SK-N-SH treated with all-trans-retinoic acid at 6 μM for 48 hours (cell line): Measurements from ENCODE around the gene KLHL15.
A peak's percentile ranks its signal among the peaks of the same experiment; 100 is the strongest.

Experiments used
- ATAC-seq: fragments of 200-7000 bp; cut with Tn5 transposase; 3 replicates; pipeline ENCODE4 v1.9.1; 2020; ENCODE audit warnings: mild to moderate bottlenecking, moderate library complexity
- ARNTL ChIP-seq: fragments of 450-650 bp; formaldehyde crosslinking; IDR thresholded peaks from 2 replicates; pipeline ENCODE4 v1.5.0; 2020; ENCODE audit warnings: low read depth, mild to moderate bottlenecking, moderate library complexity, borderline replicate concordance
- BACH2 ChIP-seq: fragments of 250-450 bp; sonication (Bioruptor Pico); IDR thresholded peaks from 2 replicates; pipeline ENCODE4 v1.9.0; 2021; ENCODE audit warnings: mild to moderate bottlenecking, borderline replicate concordance
- CREB5 ChIP-seq: fragments of 250-450 bp; sonication (Bioruptor Pico); IDR thresholded peaks from 2 replicates; pipeline ENCODE4 v1.5.1; 2020; ENCODE audit warnings: low read depth, mild to moderate bottlenecking, moderate library complexity
- CSDC2 ChIP-seq: fragments of 250-450 bp; sonication (Bioruptor Pico); IDR thresholded peaks from 2 replicates; pipeline ENCODE4 v1.5.0; 2020; ENCODE audit warnings: mild to moderate bottlenecking, moderate library complexity
- ESRRG ChIP-seq: fragments of 250-450 bp; sonication (Bioruptor Pico); IDR thresholded peaks from 2 replicates; pipeline ENCODE4 v1.6.1; 2021; ENCODE audit warnings: mild to moderate bottlenecking
- GLIS3 ChIP-seq: fragments of 250-450 bp; sonication (Bioruptor Pico); IDR thresholded peaks from 2 replicates; pipeline ENCODE4 v1.5.0; 2020; ENCODE audit warnings: mild to moderate bottlenecking, moderate library complexity
- ISL1 ChIP-seq: fragments of 250-450 bp; sonication (Bioruptor Pico); IDR thresholded peaks from 2 replicates; pipeline ENCODE4 v2.1.2; 2022; ENCODE audit warnings: mild to moderate bottlenecking, moderate library complexity
- OSR1 ChIP-seq: fragments of 250-450 bp; sonication (Bioruptor Pico); IDR thresholded peaks from 2 replicates; pipeline ENCODE4 v1.8.0; 2022; ENCODE audit warnings: moderate library complexity, mild to moderate bottlenecking, inconsistent platforms
- PATZ1 ChIP-seq: fragments of 250-450 bp; sonication (Bioruptor Pico); IDR thresholded peaks from 2 replicates; pipeline ENCODE4 v1.8.0; 2020; ENCODE audit warnings: mild to moderate bottlenecking, moderate library complexity, borderline replicate concordance
- POU6F1 ChIP-seq: fragments of 250-450 bp; sonication (Bioruptor Pico); IDR thresholded peaks from 2 replicates; pipeline ENCODE4 v1.8.0; 2021; ENCODE audit warnings: low read depth, mild to moderate bottlenecking, moderate library complexity, borderline replicate concordance
- PPARA ChIP-seq: fragments of 250-450 bp; sonication (Bioruptor Pico); IDR thresholded peaks from 2 replicates; pipeline ENCODE4 v1.5.0; 2020; ENCODE audit warnings: mild to moderate bottlenecking, borderline replicate concordance
- RARB ChIP-seq: fragments of 250-450 bp; sonication (Bioruptor Pico); IDR thresholded peaks from 2 replicates; pipeline ENCODE4 v1.8.0; 2021; ENCODE audit warnings: mild to moderate bottlenecking, moderate library complexity
- TCF4 ChIP-seq: fragments of 250-450 bp; sonication (Bioruptor Pico); IDR thresholded peaks from 2 replicates; pipeline ENCODE4 v1.8.0; 2021; ENCODE audit warnings: mild to moderate bottlenecking, moderate library complexity, borderline replicate concordance
- ZC3H10 ChIP-seq: fragments of 250-450 bp; sonication (Bioruptor Pico); IDR thresholded peaks from 2 replicates; pipeline ENCODE4 v1.5.1; 2021; ENCODE audit warnings: mild to moderate bottlenecking, moderate library complexity
- ZFP3 ChIP-seq: fragments of 250-450 bp; sonication (Bioruptor Pico); IDR thresholded peaks from 2 replicates; pipeline ENCODE4 v1.5.0; 2020; ENCODE audit warnings: mild to moderate bottlenecking, moderate library complexity
- ZFP30 ChIP-seq: fragments of 450-650 bp; formaldehyde crosslinking; IDR thresholded peaks from 2 replicates; pipeline ENCODE4 v1.5.0; 2022; ENCODE audit warnings: mild to moderate bottlenecking, moderate library complexity
- ZNF565 ChIP-seq: fragments of 450-650 bp; formaldehyde crosslinking; conservative IDR thresholded peaks from 2 replicates; pipeline ENCODE4 v1.5.0; 2020; ENCODE audit warnings: low read depth, mild to moderate bottlenecking, moderate library complexity
- ZNF70 ChIP-seq: fragments of 450-650 bp; formaldehyde crosslinking; IDR thresholded peaks from 2 replicates; pipeline ENCODE4 v1.5.0; 2020; ENCODE audit warnings: mild to moderate bottlenecking, moderate library complexity
- ZNF8 ChIP-seq: fragments of 450-650 bp; formaldehyde crosslinking; IDR thresholded peaks from 2 replicates; pipeline ENCODE4 v1.5.0; 2020; ENCODE audit warnings: mild to moderate bottlenecking, moderate library complexity
- TF ChIP-seq, protein P1 (sequence below): fragments of 250-450 bp; sonication (Bioruptor Pico); IDR thresholded peaks from 2 replicates; pipeline ENCODE4 v1.5.0; 2020; ENCODE audit warnings: mild to moderate bottlenecking, moderate library complexity
- TF ChIP-seq, protein P2 (sequence below): fragments of 250-450 bp; sonication (Bioruptor Pico); IDR thresholded peaks from 2 replicates; pipeline ENCODE4 v1.5.1; 2021; ENCODE audit warnings: mild to moderate bottlenecking, moderate library complexity

Gene KLHL15

GRCh38 chrX:24017674-24018073 is 9.3 kb downstream of the KLHL15 start:
- no peak for ATAC-seq
- TF ChIP-seq ZNF565: no peak
- no peak for TF ChIP-seq TCF4 (CRISPR knock-in tag)
- TF ChIP-seq OSR1 (CRISPR knock-in tag): no peak
- TF ChIP-seq ZFP30 (CRISPR knock-in tag): no peak
- TF ChIP-seq POU6F1 (CRISPR knock-in tag): no peak
- TF ChIP-seq ZNF8 (CRISPR knock-in tag): no peak
- TF ChIP-seq PATZ1 (CRISPR knock-in tag): no peak

DNA sequence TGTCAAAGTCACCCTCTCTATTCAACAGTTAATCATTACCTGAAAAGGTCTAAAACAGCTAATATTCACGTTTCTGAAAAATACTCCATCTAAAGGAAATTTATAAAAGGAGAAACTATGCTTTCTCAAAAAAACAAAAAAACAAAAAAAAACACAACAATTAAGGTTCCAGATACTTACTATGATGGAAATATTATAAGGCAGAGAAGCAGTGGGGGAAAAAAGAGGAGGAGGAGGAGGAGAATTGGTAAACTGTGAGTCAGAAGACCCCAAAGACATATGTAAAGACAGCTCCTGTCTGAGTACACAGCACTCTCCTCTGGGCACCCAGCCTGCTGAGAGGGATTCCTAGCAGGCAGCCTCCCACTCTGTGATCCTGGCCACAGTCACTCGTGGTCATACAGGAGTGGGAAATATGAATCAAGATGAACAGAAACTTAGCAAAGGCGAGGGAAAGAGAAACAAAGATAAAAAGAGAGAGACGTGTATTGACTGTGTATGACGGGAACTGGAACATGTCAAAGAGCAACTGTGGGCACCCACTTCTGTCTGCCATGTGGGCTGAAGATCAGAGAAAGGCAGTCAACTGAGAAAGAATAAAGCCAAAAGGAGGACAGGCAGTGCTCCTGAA is 12.5 kb downstream of the KLHL15 start:
- peak; percentile 31; the same call in 2 of the 3 replicates for ATAC-seq
- TF ChIP-seq ZNF70 (CRISPR knock-in tag) (no peak), CREB5 (CRISPR knock-in tag) (no peak), ZC3H10 (CRISPR knock-in tag) (no peak), ESRRG (no peak), ZNF565 (no peak), OSR1 (CRISPR knock-in tag) (no peak), GLIS3 (CRISPR knock-in tag) (no peak), ARNTL (CRISPR knock-in tag) (no peak), RARB (no peak), ZFP30 (CRISPR knock-in tag) (no peak), ISL1 (CRISPR knock-in tag) (no peak), ZNF8 (CRISPR knock-in tag) (no peak)
- TF ChIP-seq, protein P1, sequence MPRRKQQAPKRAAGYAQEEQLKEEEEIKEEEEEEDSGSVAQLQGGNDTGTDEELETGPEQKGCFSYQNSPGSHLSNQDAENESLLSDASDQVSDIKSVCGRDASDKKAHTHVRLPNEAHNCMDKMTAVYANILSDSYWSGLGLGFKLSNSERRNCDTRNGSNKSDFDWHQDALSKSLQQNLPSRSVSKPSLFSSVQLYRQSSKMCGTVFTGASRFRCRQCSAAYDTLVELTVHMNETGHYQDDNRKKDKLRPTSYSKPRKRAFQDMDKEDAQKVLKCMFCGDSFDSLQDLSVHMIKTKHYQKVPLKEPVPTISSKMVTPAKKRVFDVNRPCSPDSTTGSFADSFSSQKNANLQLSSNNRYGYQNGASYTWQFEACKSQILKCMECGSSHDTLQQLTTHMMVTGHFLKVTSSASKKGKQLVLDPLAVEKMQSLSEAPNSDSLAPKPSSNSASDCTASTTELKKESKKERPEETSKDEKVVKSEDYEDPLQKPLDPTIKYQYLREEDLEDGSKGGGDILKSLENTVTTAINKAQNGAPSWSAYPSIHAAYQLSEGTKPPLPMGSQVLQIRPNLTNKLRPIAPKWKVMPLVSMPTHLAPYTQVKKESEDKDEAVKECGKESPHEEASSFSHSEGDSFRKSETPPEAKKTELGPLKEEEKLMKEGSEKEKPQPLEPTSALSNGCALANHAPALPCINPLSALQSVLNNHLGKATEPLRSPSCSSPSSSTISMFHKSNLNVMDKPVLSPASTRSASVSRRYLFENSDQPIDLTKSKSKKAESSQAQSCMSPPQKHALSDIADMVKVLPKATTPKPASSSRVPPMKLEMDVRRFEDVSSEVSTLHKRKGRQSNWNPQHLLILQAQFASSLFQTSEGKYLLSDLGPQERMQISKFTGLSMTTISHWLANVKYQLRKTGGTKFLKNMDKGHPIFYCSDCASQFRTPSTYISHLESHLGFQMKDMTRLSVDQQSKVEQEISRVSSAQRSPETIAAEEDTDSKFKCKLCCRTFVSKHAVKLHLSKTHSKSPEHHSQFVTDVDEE (CRISPR knock-in tag): no peak
- TF ChIP-seq, protein P2, sequence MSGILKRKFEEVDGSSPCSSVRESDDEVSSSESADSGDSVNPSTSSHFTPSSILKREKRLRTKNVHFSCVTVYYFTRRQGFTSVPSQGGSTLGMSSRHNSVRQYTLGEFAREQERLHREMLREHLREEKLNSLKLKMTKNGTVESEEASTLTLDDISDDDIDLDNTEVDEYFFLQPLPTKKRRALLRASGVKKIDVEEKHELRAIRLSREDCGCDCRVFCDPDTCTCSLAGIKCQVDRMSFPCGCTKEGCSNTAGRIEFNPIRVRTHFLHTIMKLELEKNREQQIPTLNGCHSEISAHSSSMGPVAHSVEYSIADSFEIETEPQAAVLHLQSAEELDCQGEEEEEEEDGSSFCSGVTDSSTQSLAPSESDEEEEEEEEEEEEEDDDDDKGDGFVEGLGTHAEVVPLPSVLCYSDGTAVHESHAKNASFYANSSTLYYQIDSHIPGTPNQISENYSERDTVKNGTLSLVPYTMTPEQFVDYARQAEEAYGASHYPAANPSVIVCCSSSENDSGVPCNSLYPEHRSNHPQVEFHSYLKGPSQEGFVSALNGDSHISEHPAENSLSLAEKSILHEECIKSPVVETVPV (CRISPR knock-in tag): no peak

DNA sequence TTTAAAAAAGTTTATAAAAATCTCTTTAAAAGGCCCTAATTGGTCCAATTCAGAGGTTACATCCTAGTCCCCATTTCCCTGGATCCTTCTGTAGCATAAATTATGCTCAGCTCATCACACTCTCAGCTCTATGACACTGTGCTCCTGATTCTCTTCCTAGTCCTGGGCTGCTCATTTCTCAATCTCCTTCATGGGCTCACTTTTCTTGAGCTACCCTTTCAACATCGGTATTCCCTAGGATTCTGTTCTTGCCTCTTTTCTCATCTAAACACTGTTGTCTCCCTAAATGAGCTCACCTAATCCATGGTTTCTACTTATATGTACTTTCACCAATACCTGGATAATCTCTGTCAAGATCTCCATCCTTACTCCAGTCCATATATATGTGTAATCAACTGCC is 14.7 kb downstream of the KLHL15 start:
- ATAC-seq: no peak
- TF ChIP-seq OSR1 (CRISPR knock-in tag) (no peak), PATZ1 (CRISPR knock-in tag) (no peak), POU6F1 (CRISPR knock-in tag) (no peak), ESRRG (no peak), BACH2 (CRISPR knock-in tag) (no peak), ISL1 (CRISPR knock-in tag) (no peak), ZNF565 (no peak), ARNTL (CRISPR knock-in tag) (no peak), CSDC2 (CRISPR knock-in tag) (no peak), PPARA (no peak), ZFP3 (CRISPR knock-in tag) (no peak), CREB5 (CRISPR knock-in tag) (no peak), ZNF8 (CRISPR knock-in tag) (no peak), ZC3H10 (CRISPR knock-in tag) (no peak)
